ENCODE results near the gene UNC45A. TPM values are rescaled to one million over a fixed set of nuclear protein-coding genes. Genes with fewer than 3 reads are reported as not detected.

UNC45A gene
- total RNA-seq, 1 experiment from 2014 or later, result 68.4 TPM

GRCh38 chr15:90911906-90912769, 22.9 kb upstream of the UNC45A start:
- no peaks in the 10 kb centered on the region for H3K27me3 ChIP-seq (ENCODE audit: low read length)
- no peak overlapping the region for H3K27ac ChIP-seq (ENCODE audit: low read length)
- no peaks in the 10 kb centered on the region for H4K20me1 ChIP-seq (ENCODE audit: low read length)
- DNase-seq, result no peak
- H2AFZ ChIP-seq (ENCODE audit: low read length), result no peak overlapping the region
- no peak for ATAC-seq
- peaks cover 2% of the 10 kb centered on the region; the same call in 1 of the 2 replicates for H3K36me3 ChIP-seq (ENCODE audit: low read depth, low read length)
- no peaks in the 10 kb centered on the region for H3K9me2 ChIP-seq (replicated peaks; ENCODE audit: low read length)
- H3K9me3 ChIP-seq (ENCODE audit: low read length), result no peaks in the 10 kb centered on the region
- ChIA-PET CTCF (no interaction called here), POLR2A (ENCODE audit: unreplicated experiment) (no interaction called here)
- H3K79me2 ChIP-seq (ENCODE audit: low read length), result no peaks in the 10 kb centered on the region
- H3K4me1 ChIP-seq (ENCODE audit: insufficient read depth, low read length), result no peaks in the 10 kb centered on the region
- H3K4me3 ChIP-seq (ENCODE audit: low read length), result no peak overlapping the region
- H3F3A ChIP-seq (ENCODE audit: low read length, unreplicated experiment), result no peaks in the 10 kb centered on the region
- TF ChIP-seq, protein P1, sequence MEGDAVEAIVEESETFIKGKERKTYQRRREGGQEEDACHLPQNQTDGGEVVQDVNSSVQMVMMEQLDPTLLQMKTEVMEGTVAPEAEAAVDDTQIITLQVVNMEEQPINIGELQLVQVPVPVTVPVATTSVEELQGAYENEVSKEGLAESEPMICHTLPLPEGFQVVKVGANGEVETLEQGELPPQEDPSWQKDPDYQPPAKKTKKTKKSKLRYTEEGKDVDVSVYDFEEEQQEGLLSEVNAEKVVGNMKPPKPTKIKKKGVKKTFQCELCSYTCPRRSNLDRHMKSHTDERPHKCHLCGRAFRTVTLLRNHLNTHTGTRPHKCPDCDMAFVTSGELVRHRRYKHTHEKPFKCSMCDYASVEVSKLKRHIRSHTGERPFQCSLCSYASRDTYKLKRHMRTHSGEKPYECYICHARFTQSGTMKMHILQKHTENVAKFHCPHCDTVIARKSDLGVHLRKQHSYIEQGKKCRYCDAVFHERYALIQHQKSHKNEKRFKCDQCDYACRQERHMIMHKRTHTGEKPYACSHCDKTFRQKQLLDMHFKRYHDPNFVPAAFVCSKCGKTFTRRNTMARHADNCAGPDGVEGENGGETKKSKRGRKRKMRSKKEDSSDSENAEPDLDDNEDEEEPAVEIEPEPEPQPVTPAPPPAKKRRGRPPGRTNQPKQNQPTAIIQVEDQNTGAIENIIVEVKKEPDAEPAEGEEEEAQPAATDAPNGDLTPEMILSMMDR (conservative IDR thresholded peaks at IDR 0.05; ENCODE audit: low read depth, low read length), result no peak
- no peak for TF ChIP-seq EZH2phosphoT487 (IDR thresholded peaks at IDR 0.05; ENCODE audit: borderline replicate concordance, low read length)
- no peak for TF ChIP-seq EZH2 (IDR thresholded peaks at IDR 0.05; ENCODE audit: low read length, unreplicated experiment)
- intact Hi-C loops (cut with micrococcal nuclease), result no loop called here
- H3K4me2 ChIP-seq (ENCODE audit: low read length), result no peak overlapping the region
- no TSS peak for BruUV-seq (replicated peaks)
- no peak overlapping the region for H3K9ac ChIP-seq (ENCODE audit: low read length)

GRCh38 chr15:90912770-90913075, 22.4 kb upstream of the UNC45A start:
- no peaks in the 10 kb centered on the region for H3K27me3 ChIP-seq (ENCODE audit: low read length)
- H3F3A ChIP-seq (ENCODE audit: low read length, unreplicated experiment), result no peaks in the 10 kb centered on the region
- TF ChIP-seq, protein P1 (conservative IDR thresholded peaks at IDR 0.05; ENCODE audit: low read depth, low read length), result no peak
- no peak for TF ChIP-seq EZH2 (IDR thresholded peaks at IDR 0.05; ENCODE audit: low read length, unreplicated experiment)
- no peak for TF ChIP-seq EZH2phosphoT487 (IDR thresholded peaks at IDR 0.05; ENCODE audit: borderline replicate concordance, low read length)
- H3K4me1 ChIP-seq (ENCODE audit: insufficient read depth, low read length), result no peaks in the 10 kb centered on the region
- ChIA-PET POLR2A (ENCODE audit: unreplicated experiment) (no interaction called here), CTCF (no interaction called here)
- H3K9ac ChIP-seq (ENCODE audit: low read length), result no peak overlapping the region
- BruUV-seq (replicated peaks), result no TSS peak
- H3K79me2 ChIP-seq (ENCODE audit: low read length), result no peaks in the 10 kb centered on the region
- H3K4me2 ChIP-seq (ENCODE audit: low read length), result no peak overlapping the region
- DNase-seq, result no peak
- H3K9me2 ChIP-seq (replicated peaks; ENCODE audit: low read length), result no peaks in the 10 kb centered on the region
- H4K20me1 ChIP-seq (ENCODE audit: low read length), result no peaks in the 10 kb centered on the region
- no peaks in the 10 kb centered on the region; the same call in 1 of the 2 replicates for H3K36me3 ChIP-seq (ENCODE audit: low read depth, low read length)
- no peak overlapping the region for H3K27ac ChIP-seq (ENCODE audit: low read length)
- intact Hi-C loops (cut with micrococcal nuclease), result no loop called here
- H3K9me3 ChIP-seq (ENCODE audit: low read length), result no peaks in the 10 kb centered on the region
- H2AFZ ChIP-seq (ENCODE audit: low read length), result no peak overlapping the region
- ATAC-seq, result no peak
- no peak overlapping the region for H3K4me3 ChIP-seq (ENCODE audit: low read length)

GRCh38 chr15:90913398-90913944, 21.6 kb upstream of the UNC45A start:
- ChIA-PET CTCF (interaction anchor here (0.8 kb wide), 1 partner anchor 11 kb away, joined by 4 read pairs; the partner anchor contains the start of gene MAN2A2), POLR2A (ENCODE audit: unreplicated experiment) (no interaction called here)
- DNase-seq, result no peak
- H3F3A ChIP-seq (ENCODE audit: low read length, unreplicated experiment), result no peaks in the 10 kb centered on the region
- no peaks in the 10 kb centered on the region for H3K27me3 ChIP-seq (ENCODE audit: low read length)
- H3K4me1 ChIP-seq (ENCODE audit: insufficient read depth, low read length), result no peaks in the 10 kb centered on the region
- H3K9me3 ChIP-seq (ENCODE audit: low read length), result no peaks in the 10 kb centered on the region
- TF ChIP-seq EZH2 (IDR thresholded peaks at IDR 0.05; ENCODE audit: low read length, unreplicated experiment) (no peak), EZH2phosphoT487 (IDR thresholded peaks at IDR 0.05; ENCODE audit: borderline replicate concordance, low read length) (no peak)
- TF ChIP-seq, protein P1 (conservative IDR thresholded peaks at IDR 0.05; ENCODE audit: low read depth, low read length), result no peak
- BruUV-seq (replicated peaks), result no TSS peak
- H3K27ac ChIP-seq (ENCODE audit: low read length), result no peak overlapping the region
- ATAC-seq, result no peak
- no peak overlapping the region for H3K4me3 ChIP-seq (ENCODE audit: low read length)
- no peaks in the 10 kb centered on the region for H4K20me1 ChIP-seq (ENCODE audit: low read length)
- H3K79me2 ChIP-seq (ENCODE audit: low read length), result no peaks in the 10 kb centered on the region
- H3K9ac ChIP-seq (ENCODE audit: low read length), result no peak overlapping the region
- H3K4me2 ChIP-seq (ENCODE audit: low read length), result no peak overlapping the region
- H2AFZ ChIP-seq (ENCODE audit: low read length), result no peak overlapping the region
- intact Hi-C loops (cut with micrococcal nuclease), result no loop called here
- H3K36me3 ChIP-seq (ENCODE audit: low read depth, low read length), result no peaks in the 10 kb centered on the region; the same call in 1 of the 2 replicates
- no peaks in the 10 kb centered on the region for H3K9me2 ChIP-seq (replicated peaks; ENCODE audit: low read length)
